IMR-90 (cell line): Measurements from ENCODE around the gene PSKH1. TPM values are rescaled to one million over a fixed set of nuclear protein-coding genes. Genes with fewer than 3 reads are reported as not detected.

ENCODE experiments used
- ATAC-seq: fragments of 200-7000 bp; cut with Tn5 transposase; 2 replicates; pipeline ENCODE4 v1.9.1; 2020; ENCODE audit warnings: low read depth, mild to moderate bottlenecking, moderate library complexity
- BruUV-seq: library from RNA; stranded (reverse); fragments of 400-500 nt; replicated peaks from 2 replicates; lab custom pipeline; 2021; lab: Mats Ljungman, UMichigan
- CTCF ChIA-PET: fragments of 300-600 bp; formaldehyde crosslinking; extraction: SDS; loops from one replicate; lab custom pipeline; 2021; ENCODE audit warnings: antibody characterized with exemption; lab: Yijun Ruan, JAX
- POLR2A ChIA-PET: fragments of 300-600 bp; sonication (Branson Sonifier 250); formaldehyde crosslinking; loops from one replicate; lab custom pipeline; 2022; ENCODE audit warnings: antibody characterized with exemption; ENCODE audit not compliant: unreplicated experiment; lab: Charles Lee
- DNase-seq: peaks from one replicate; pipeline ENCODE4 v3.0.0; 2013
- H2AFZ ChIP-seq: replicated peaks from 2 replicates; pipeline ENCODE3; 2013; ENCODE audit warnings: low read length, mild to moderate bottlenecking; ENCODE audit not compliant: poor library complexity
- H2AK5ac ChIP-seq: 2 replicates; pipeline ENCODE4 v1.6.1; 2013; ENCODE audit warnings: low read depth, low read length, inconsistent platforms
- H2AK9ac ChIP-seq: replicated peaks from 2 replicates; pipeline ENCODE3; 2013; ENCODE audit warnings: mild to moderate bottlenecking, low read depth, low read length, moderate library complexity; ENCODE audit not compliant: poor library complexity
- H2BK120ac ChIP-seq: 2 replicates; pipeline ENCODE4 v1.6.1; 2013; ENCODE audit warnings: low read depth, low read length, inconsistent platforms
- H2BK15ac ChIP-seq: 3 replicates; pipeline ENCODE4 v1.6.1; 2013; ENCODE audit warnings: low read depth, low read length, inconsistent platforms
- H2BK20ac ChIP-seq: 2 replicates; pipeline ENCODE4 v1.6.1; 2013; ENCODE audit warnings: low read depth, mild to moderate bottlenecking, inconsistent platforms, low read length, moderate library complexity
- H2BK5ac ChIP-seq: 2 replicates; pipeline ENCODE4 v1.6.1; 2013; ENCODE audit warnings: mild to moderate bottlenecking, low read depth, low read length, inconsistent platforms; ENCODE audit not compliant: poor library complexity, severe bottlenecking
- H3K14ac ChIP-seq: replicated peaks from 2 replicates; pipeline ENCODE4 v1.6.1; 2013; ENCODE audit warnings: low read depth, low read length, inconsistent platforms
- H3K18ac ChIP-seq: 2 replicates; pipeline ENCODE4 v1.6.1; 2013; ENCODE audit warnings: low read depth, low read length, control low read depth
- H3K23ac ChIP-seq: 2 replicates; pipeline ENCODE4 v1.6.1; 2013; ENCODE audit warnings: low read depth, low read length, inconsistent platforms
- H3K27ac ChIP-seq: 2 replicates; pipeline ENCODE4 v1.5.1; 2013; ENCODE audit warnings: mild to moderate bottlenecking, control low read depth, low read length; ENCODE audit not compliant: insufficient read depth
- H3K27me3 ChIP-seq: 2 replicates; pipeline ENCODE4 v1.6.1; 2013; ENCODE audit warnings: low read length; ENCODE audit not compliant: control insufficient read depth, insufficient read depth
- H3K36me3 ChIP-seq: 2 replicates; pipeline ENCODE4 v1.6.1; 2013; ENCODE audit warnings: low read length, mixed read lengths; ENCODE audit not compliant: control insufficient read depth, insufficient read depth
- H3K4ac ChIP-seq: 2 replicates; pipeline ENCODE4 v1.6.1; 2013; ENCODE audit warnings: low read depth, low read length, inconsistent platforms
- H3K4me1 ChIP-seq: 2 replicates; pipeline ENCODE4 v1.6.1; 2013; ENCODE audit warnings: low read length, mixed read lengths; ENCODE audit not compliant: control insufficient read depth, insufficient read depth
- H3K4me2 ChIP-seq: 2 replicates; pipeline ENCODE4 v1.6.1; 2013; ENCODE audit warnings: low read depth, mild to moderate bottlenecking, control low read depth, low read length, moderate library complexity
- H3K4me3 ChIP-seq: 2 replicates; pipeline ENCODE4 v1.5.1; 2013; ENCODE audit warnings: low read depth, mild to moderate bottlenecking, control low read depth, low read length, moderate library complexity; ENCODE audit not compliant: insufficient read depth
- H3K56ac ChIP-seq: 2 replicates; pipeline ENCODE4 v1.6.1; 2013; ENCODE audit warnings: low read length, inconsistent platforms; ENCODE audit not compliant: insufficient read depth; ENCODE audit errors: extremely low read depth
- H3K79me1 ChIP-seq, 2 experiments: 2 replicates each; pipeline ENCODE4 v1.6.1; 2013; ENCODE audit warnings: low read length in 2 of 2, inconsistent platforms in 1 of 2, low read depth in 1 of 2
- H3K9ac ChIP-seq: 2 replicates; pipeline ENCODE4 v1.6.1; 2013; ENCODE audit warnings: low read depth, low read length, control low read depth
- H3K9me1 ChIP-seq: 2 replicates; pipeline ENCODE4 v1.6.1; 2013; ENCODE audit warnings: low read length, inconsistent platforms; ENCODE audit not compliant: insufficient read depth
- H3K9me3 ChIP-seq: 2 replicates; pipeline ENCODE4 v1.6.1; 2013; ENCODE audit warnings: low read length; ENCODE audit not compliant: control insufficient read depth, insufficient read depth
- H4K20me1 ChIP-seq: 2 replicates; pipeline ENCODE4 v1.6.1; 2013; ENCODE audit warnings: low read length, inconsistent platforms; ENCODE audit not compliant: insufficient read depth
- H4K5ac ChIP-seq: 2 replicates; pipeline ENCODE4 v1.6.1; 2013; ENCODE audit warnings: mild to moderate bottlenecking, low read depth, low read length, control low read depth
- H4K8ac ChIP-seq, 2 experiments: 2 replicates each; pipeline ENCODE4 v1.6.1; 2013; ENCODE audit warnings: low read depth in 2 of 2, low read length in 2 of 2, control low read depth in 1 of 2, inconsistent platforms in 1 of 2
- H4K91ac ChIP-seq: 2 replicates; pipeline ENCODE4 v1.6.1; 2013; ENCODE audit warnings: low read depth, low read length, inconsistent platforms; ENCODE audit not compliant: insufficient read depth
- BHLHE40 ChIP-seq: fragments of 150-350 bp; IDR thresholded peaks from 2 replicates; pipeline ENCODE4 v1.6.1; 2016; ENCODE audit warnings: mild to moderate bottlenecking, low read depth, low read length
- CEBPB ChIP-seq: IDR thresholded peaks from 2 replicates; pipeline ENCODE4 v1.6.1; 2012; ENCODE audit warnings: low read depth, low read length, improper control_type of control experiment
- CHD1 ChIP-seq: IDR thresholded peaks from 2 replicates; pipeline ENCODE4 v1.6.1; 2012; ENCODE audit warnings: low read depth, low read length, improper control_type of control experiment
- CTCF ChIP-seq: conservative IDR thresholded peaks from 2 replicates; pipeline ENCODE4 v1.5.1; 2012; ENCODE audit warnings: mild to moderate bottlenecking, low read depth, low read length, improper control_type of control experiment
- ELK1 ChIP-seq: fragments of 150-350 bp; IDR thresholded peaks from 2 replicates; pipeline ENCODE4 v1.6.1; 2016; ENCODE audit warnings: low read depth, mild to moderate bottlenecking, low read length, moderate library complexity, borderline replicate concordance
- FOS ChIP-seq: fragments of 150-350 bp; IDR thresholded peaks from 2 replicates; pipeline ENCODE4 v1.6.1; 2016; ENCODE audit warnings: low read depth, low read length
- MAZ ChIP-seq: IDR thresholded peaks from 2 replicates; pipeline ENCODE4 v1.6.1; 2012; ENCODE audit warnings: low read depth, mild to moderate bottlenecking, low read length, improper control_type of control experiment, moderate library complexity, borderline replicate concordance
- MXI1 ChIP-seq: IDR thresholded peaks from 2 replicates; pipeline ENCODE4 v1.6.1; 2012; ENCODE audit warnings: low read depth, mild to moderate bottlenecking, low read length, moderate library complexity, borderline replicate concordance
- NFE2L2 ChIP-seq: fragments of 150-350 bp; IDR thresholded peaks from 2 replicates; pipeline ENCODE4 v1.6.1; 2016; ENCODE audit warnings: low read depth, mild to moderate bottlenecking, low read length
- POLR2A ChIP-seq: IDR thresholded peaks from 2 replicates; pipeline ENCODE4 v1.6.1; 2012; ENCODE audit warnings: mild to moderate bottlenecking, low read depth, low read length
- RAD21 ChIP-seq: IDR thresholded peaks from 2 replicates; pipeline ENCODE4 v1.6.1; 2012; ENCODE audit warnings: low read length, improper control_type of control experiment
- RCOR1 ChIP-seq: IDR thresholded peaks from 2 replicates; pipeline ENCODE4 v1.6.1; 2012; ENCODE audit warnings: mild to moderate bottlenecking, low read length, improper control_type of control experiment; ENCODE audit not compliant: insufficient replicate concordance
- RFX5 ChIP-seq: IDR thresholded peaks from 2 replicates; pipeline ENCODE4 v1.8.0; 2012; ENCODE audit warnings: low read depth, mild to moderate bottlenecking, low read length, moderate library complexity
- SMC3 ChIP-seq: fragments of 150-350 bp; IDR thresholded peaks from 2 replicates; pipeline ENCODE4 v1.6.1; 2016; ENCODE audit warnings: low read depth, mild to moderate bottlenecking, antibody characterized with exemption, low read length, moderate library complexity
- USF2 ChIP-seq: fragments of 150-350 bp; IDR thresholded peaks from 2 replicates; pipeline ENCODE4 v1.6.1; 2017; ENCODE audit warnings: mild to moderate bottlenecking, antibody characterized with exemption, low read length, low read depth
- WGBS, 2 experiments: methylation state at CpG; one replicate each; pipeline versions ENCODE4 v1.1.5 to v1.1.7; 2013; ENCODE audit warnings: missing lambda C conversion rate in 2 of 2; ENCODE audit not compliant: insufficient read length in 1 of 2; ENCODE audit errors: extremely low coverage in 2 of 2; 5-methylcytosine and 5-hydroxymethylcytosine counted together
- dilution Hi-C: fragments of 300-500 bp; cut with HindIII; formaldehyde crosslinking; loops from one replicate; pipeline ENCODE4 v1.14.3; 2018; ENCODE audit warnings: low sequenced_read_pairs; ENCODE audit not compliant: unreplicated experiment
- in situ Hi-C: fragments of 300-500 bp; cut with MboI; formaldehyde crosslinking; loops from 3 replicates; pipeline ENCODE4 v1.14.3; 2019; ENCODE audit warnings: low sequenced_read_pairs, inconsistent platforms, mixed read lengths
- intact Hi-C: fragments of 100-400 bp; cut with micrococcal nuclease; formaldehyde crosslinking; loops from 2 replicates; pipeline ENCODE4 v1.10.0; 2022
- polyA plus RNA-seq, 3 experiments: library from polyadenylated mRNA; depleted of rRNA; stranded (reverse); fragments of >200 nt; gene quantifications; 2 replicates each; pipeline ENCODE4 v1.2.3, GENCODE V29; 2012; ENCODE audit warnings: low replicate concordance in 1 of 3
- total RNA-seq: library from RNA; depleted of rRNA; stranded (reverse); fragments of >200 nt; gene quantifications from 2 replicates; pipeline ENCODE4 v1.2.3, GENCODE V29; 2012

The PSKH1 gene
- total and polyA plus RNA-seq, 2 of the 4 experiments (the other 2 are of a cell fraction): 11.5 to 26.7 TPM

- Histone ChIP-seq H3K56ac (no peak overlapping the region), H3K4me3 (no peak overlapping the region), H3K23ac (no peak overlapping the region), H2AK9ac (no peak overlapping the region), H2AFZ (no peak overlapping the region), H2BK5ac (no peak overlapping the region), H3K14ac (no peak overlapping the region), H4K8ac (no peak overlapping the region), H4K5ac (no peak overlapping the region), H3K9me1 (no peaks in the 10 kb centered on the region), H2BK20ac (no peak overlapping the region), H3K36me3 (peaks cover 29% of the 10 kb centered on the region), H2BK120ac (no peak overlapping the region), H2AK5ac (no peak overlapping the region), H3K27ac (no peak overlapping the region), H4K91ac (no peak overlapping the region), H4K20me1 (peaks cover 32% of the 10 kb centered on the region), H3K4me1 (peaks cover 4% of the 10 kb centered on the region; the same call in 1 of the 2 replicates), H2BK15ac (no peak overlapping the region), H3K4me2 (no peak overlapping the region), H3K9ac (no peak overlapping the region), H3K79me1 (peaks cover 0 to 5% of the 10 kb centered on the region in 2 experiments; a peak in 2 of 4 replicates), H3K27me3 (no peaks in the 10 kb centered on the region), H3K4ac (no peak overlapping the region), H3K18ac (no peak overlapping the region), H3K9me3 (no peaks in the 10 kb centered on the region)
- no peak for DNase-seq
- BruUV-seq: no TSS peak
- WGBS, 2 experiments: no CpG with 5 or more reads among the region's 5 CpGs
- ChIA-PET CTCF (no interaction called here), POLR2A (no interaction called here)
- ATAC-seq: no peak
- in situ Hi-C loops: no loop called here
- dilution Hi-C loops: no loop called here
- TF ChIP-seq RAD21 (no peak), CTCF (no peak), CHD1 (no peak), ELK1 (no peak), RFX5 (no peak), POLR2A (no peak), BHLHE40 (no peak), FOS (no peak), SMC3 (no peak), NFE2L2 (no peak), MAZ (no peak), MXI1 (no peak), CEBPB (no peak), USF2 (no peak), RCOR1 (no peak)
- intact Hi-C loops: no loop called here
Observed at GRCh38 chr16:67886387-67886786, 6.7 kb upstream of the PSKH1 start.
